Neural crest cell (in vitro differentiated cells): ENCODE measurements around the gene UNC5A. TPM values are rescaled to one million over a fixed set of nuclear protein-coding genes. Genes with fewer than 3 reads are reported as not detected.

Experiments
- DNase-seq: peaks from one replicate; pipeline ENCODE4 v3.0.0; 2021; ENCODE audit warnings: low read depth, mixed read lengths, low spot score
- H3K27ac Mint-ChIP-seq: one replicate; pipeline ENCODE4 v1.8.0; 2021; ENCODE audit warnings: mild to moderate bottlenecking, mixed read lengths; ENCODE audit not compliant: unreplicated experiment
- H3K27me3 Mint-ChIP-seq: 2 replicates; pipeline ENCODE4 v1.8.0; 2021; ENCODE audit warnings: low read depth, mild to moderate bottlenecking, mixed read lengths
- H3K36me3 Mint-ChIP-seq: 2 replicates; pipeline ENCODE4 v1.8.0; 2021; ENCODE audit warnings: low read depth, mild to moderate bottlenecking, mixed read lengths
- H3K4me1 Mint-ChIP-seq: 2 replicates; pipeline ENCODE4 v1.8.0; 2021; ENCODE audit warnings: mixed read lengths
- H3K4me3 Mint-ChIP-seq: one replicate; pipeline ENCODE4 v1.8.0; 2021; ENCODE audit warnings: mild to moderate bottlenecking, mixed read lengths
- H3K9me3 Mint-ChIP-seq: 2 replicates; pipeline ENCODE4 v1.8.0; 2021; ENCODE audit warnings: mixed read lengths
- CTCF ChIP-seq: fragments of 200-600 bp; sonication (generic); conservative IDR thresholded peaks from 2 replicates; pipeline ENCODE4 v1.5.0; 2021; ENCODE audit warnings: antibody characterized with exemption, mild to moderate bottlenecking
- total RNA-seq: library from RNA; stranded (reverse); gene quantifications from 2 replicates; pipeline ENCODE4 v1.2.1, GENCODE V29; 2021

The UNC5A gene
- total RNA-seq, 1 donor from 2014 or later = 0.70 TPM

GRCh38 chr5:176845392-176845713 is 35.0 kb downstream of the UNC5A start:
- Mint-ChIP-seq H3K4me3 (no peak overlapping the region), H3K9me3 (no peaks in the 10 kb centered on the region), H3K27ac (no peak overlapping the region), H3K27me3 (peaks cover 41% of the 10 kb centered on the region), H3K36me3 (no peaks in the 10 kb centered on the region), H3K4me1 (no peaks in the 10 kb centered on the region)
- DNase-seq = no peak
- TF ChIP-seq CTCF = no peak

GRCh38 chr5:176846335-176847140 is 36.2 kb downstream of the UNC5A start:
- DNase-seq = no peak
- H3K9me3 Mint-ChIP-seq = no peaks in the 10 kb centered on the region
- TF ChIP-seq CTCF = no peak
- H3K27me3 Mint-ChIP-seq = peaks cover 32% of the 10 kb centered on the region
- no peak overlapping the region for H3K27ac Mint-ChIP-seq
- H3K4me1 Mint-ChIP-seq = no peaks in the 10 kb centered on the region
- H3K4me3 Mint-ChIP-seq = no peak overlapping the region
- no peaks in the 10 kb centered on the region for H3K36me3 Mint-ChIP-seq

- H3K27ac Mint-ChIP-seq = no peak overlapping the region
- no peak overlapping the region for H3K4me3 Mint-ChIP-seq
- H3K9me3 Mint-ChIP-seq = no peaks in the 10 kb centered on the region
- peaks cover 29% of the 10 kb centered on the region for H3K27me3 Mint-ChIP-seq
- no peak for DNase-seq
- no peaks in the 10 kb centered on the region for H3K4me1 Mint-ChIP-seq
- no peak for TF ChIP-seq CTCF
- H3K36me3 Mint-ChIP-seq = no peaks in the 10 kb centered on the region
These were observed 36.8 kb downstream of the UNC5A start for GRCh38 chr5:176847148-176847547.

- H3K36me3 Mint-ChIP-seq = no peaks in the 10 kb centered on the region
- H3K27ac Mint-ChIP-seq = no peak overlapping the region
These were observed 37.4 kb downstream of the UNC5A start for GRCh38 chr5:176847726-176848290.

GRCh38 chr5:176848651-176849050 is 38.3 kb downstream of the UNC5A start:
- no peak overlapping the region for H3K27ac Mint-ChIP-seq
- no peak for DNase-seq
- no peaks in the 10 kb centered on the region for H3K36me3 Mint-ChIP-seq

More at GRCh38 chr5:176847726-176848290, 37.4 kb downstream of the UNC5A start:
- Mint-ChIP-seq H3K4me1 (no peaks in the 10 kb centered on the region), H3K9me3 (no peaks in the 10 kb centered on the region), H3K4me3 (no peak overlapping the region), H3K27me3 (peaks cover 29% of the 10 kb centered on the region)
- DNase-seq = no peak
- no peak for TF ChIP-seq CTCF

More at GRCh38 chr5:176848651-176849050, 38.3 kb downstream of the UNC5A start:
- Mint-ChIP-seq H3K4me3 (no peak overlapping the region), H3K27me3 (peaks cover 27% of the 10 kb centered on the region), H3K4me1 (peaks cover 3% of the 10 kb centered on the region), H3K9me3 (no peaks in the 10 kb centered on the region)
- TF ChIP-seq CTCF = no peak
